ENCODE data around the gene FOXO6.

DNA sequence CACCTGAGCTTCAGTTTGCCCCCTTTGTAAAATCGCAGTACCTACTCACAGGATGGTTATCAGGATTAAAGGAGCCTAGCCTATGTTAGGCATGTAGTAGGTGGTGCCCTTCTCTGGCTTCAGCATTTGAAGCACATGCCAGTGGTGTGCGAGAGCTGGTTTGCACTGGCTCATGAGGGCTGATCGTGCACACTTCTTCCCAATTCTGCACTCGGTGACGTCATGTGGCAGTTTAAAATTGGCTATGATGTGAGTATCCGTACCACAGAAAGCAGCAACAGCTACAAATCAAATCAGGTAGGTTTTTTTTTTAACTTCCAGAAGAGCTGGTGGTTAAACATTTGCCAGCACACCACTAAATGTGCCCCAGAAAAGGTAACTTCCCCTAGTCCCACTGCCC, 13.5 kb downstream of the FOXO6 start:
- TF ChIP-seq ZNF749 (CRISPR knock-in tag; IDR thresholded peaks at IDR 0.05; ENCODE audit: borderline replicate concordance) = no peak
- TF ChIP-seq EZH2 (conservative IDR thresholded peaks at IDR 0.05; ENCODE audit: low read depth, low read length) = no peak
- no peak for TF ChIP-seq ZFP41 (CRISPR knock-in tag; IDR thresholded peaks at IDR 0.05; ENCODE audit: borderline replicate concordance)
- no peak for TF ChIP-seq IRF2 (CRISPR knock-in tag; IDR thresholded peaks at IDR 0.05)
- no peak for TF ChIP-seq NR2F2 (IDR thresholded peaks at IDR 0.05; ENCODE audit: borderline replicate concordance, low read depth)
- no peak for TF ChIP-seq KDM1A (CRISPR knock-in tag; IDR thresholded peaks at IDR 0.05)
- TF ChIP-seq NR2C2 (CRISPR knock-in tag; IDR thresholded peaks at IDR 0.05; ENCODE audit: borderline replicate concordance) = no peak
- TF ChIP-seq HNF4G (IDR thresholded peaks at IDR 0.05; ENCODE audit: borderline replicate concordance, low read depth, low read length) = no peak
- no peak for TF ChIP-seq HNF4G (CRISPR knock-in tag; IDR thresholded peaks at IDR 0.05; ENCODE audit: borderline replicate concordance, low read depth)

Measured in HepG2 (cell line).